Upper lobe of left lung (tissue), 6 donors: ENCODE results near the gene ZNF740. TPM values are rescaled to one million over a fixed set of nuclear protein-coding genes. Genes with fewer than 3 reads are reported as not detected.

Source experiments
- small RNA-seq, 4 donors: library from RNA; depleted of rRNA; stranded (forward); fragments of <200 nt; gene quantifications; one replicate each; pipeline ENCODE3, GENCODE V24; 2016
- total RNA-seq, 6 donors: library from RNA; depleted of rRNA in 4 of 6; stranded (reverse); fragments of >200 nt in 4 of 6; gene quantifications; one replicate each; pipeline versions ENCODE4 v1.1.0 to v1.2.1, GENCODE V29; 2016 to 2021
- donor health status: DM: no; HTN: no; CAD: no; lungs with moderate emphysema.
- donor health status: DM: no; HTN: yes; CAD: no; lungs with severe emphysema.

The ZNF740 gene
- total RNA-seq, 6 donors from 2014 or later = 9.6 to 52.4 (median 24.0) TPM

Small RNA genes within 50 kb of the gene (small RNA-seq; reads per million reads assigned to genes)
- gene HIGD1AP1 (0 reads per million in 4 donors), gene RNU6-333P (0 reads per million in 4 donors)

Other genes with a start within 250 kb of the ZNF740 start
- gene KRT18, start 231.6 kb upstream of the ZNF740 start, total RNA-seq = 1,000 to 10,000 TPM in 1 of 6 donors, 100 to 1,000 TPM in 4, 10 to 100 TPM in 1; 99.5 to 1,221 (median 355) TPM
- gene EIF4B, start 174.3 kb upstream of the ZNF740 start, total RNA-seq = 100 to 1,000 TPM; 222 to 451 (median 363) TPM
- gene TNS2, start 130.7 kb upstream of the ZNF740 start, total RNA-seq = 100 to 1,000 TPM in 5 of 6 donors, 10 to 100 TPM in 1; 99.1 to 703 (median 197) TPM
- gene SPRYD3, start 101.3 kb upstream of the ZNF740 start, total RNA-seq = 10 to 100 TPM; 34.8 to 53.3 (median 46.7) TPM
- 100 to 1,000 TPM in 1 of 6 donors, 10 to 100 TPM in 5; 12.6 to 112 (median 48.9) TPM for gene IGFBP6, start 83.1 kb upstream of the ZNF740 start, total RNA-seq
- gene SOAT2, start 77.2 kb upstream of the ZNF740 start, total RNA-seq = 1 to 10 TPM in 1 of 6 donors, under 1 TPM in 2, not detected in 3; 0.11 to 3.1 (median 0.13) TPM
- 100 to 1,000 TPM in 1 of 6 donors, 10 to 100 TPM in 5; 19.8 to 164 (median 28.6) TPM for gene CSAD, start 203 bp downstream of the ZNF740 start, total RNA-seq
- 10 to 100 TPM in 1 of 6 donors, 1 to 10 TPM in 5; 3.1 to 12.9 (median 4.7) TPM for gene ITGB7, start 26.5 kb downstream of the ZNF740 start, total RNA-seq
- gene RARG, start 51.5 kb downstream of the ZNF740 start, total RNA-seq = 10 to 100 TPM; 21.2 to 43.0 (median 32.1) TPM
- gene ESPL1, start 87.6 kb downstream of the ZNF740 start, total RNA-seq = 1 to 10 TPM; 1.5 to 5.3 (median 2.1) TPM
- 100 to 1,000 TPM; 374 to 580 (median 445) TPM for gene PFDN5, start 114.8 kb downstream of the ZNF740 start, total RNA-seq
- 10 to 100 TPM; 29.1 to 50.7 (median 34.8) TPM for gene MYG1, start 119.0 kb downstream of the ZNF740 start, total RNA-seq
- 100 to 1,000 TPM in 1 of 6 donors, 10 to 100 TPM in 5; 27.2 to 138 (median 40.4) TPM for gene AAAS, start 140.9 kb downstream of the ZNF740 start, total RNA-seq
- gene SP7, start 155.6 kb downstream of the ZNF740 start, total RNA-seq = not detected
- gene SP1, start 199.5 kb downstream of the ZNF740 start, total RNA-seq = 10 to 100 TPM; 46.6 to 82.2 (median 61.7) TPM
- gene AMHR2, start 243.1 kb downstream of the ZNF740 start, total RNA-seq = 1 to 10 TPM in 1 of 6 donors, under 1 TPM in 3, not detected in 2; 0.24 to 1.0 (median 0.41) TPM